ENCODE measurements around the gene ZNF614. TPM values are rescaled to one million over a fixed set of nuclear protein-coding genes. Genes with fewer than 3 reads are reported as not detected.
A peak's percentile ranks its signal among the peaks of the same experiment; 100 is the strongest.

ZNF614 gene
- total RNA-seq, 2 experiments from 2014 or later = 8.9 to 11.2 TPM

DNA sequence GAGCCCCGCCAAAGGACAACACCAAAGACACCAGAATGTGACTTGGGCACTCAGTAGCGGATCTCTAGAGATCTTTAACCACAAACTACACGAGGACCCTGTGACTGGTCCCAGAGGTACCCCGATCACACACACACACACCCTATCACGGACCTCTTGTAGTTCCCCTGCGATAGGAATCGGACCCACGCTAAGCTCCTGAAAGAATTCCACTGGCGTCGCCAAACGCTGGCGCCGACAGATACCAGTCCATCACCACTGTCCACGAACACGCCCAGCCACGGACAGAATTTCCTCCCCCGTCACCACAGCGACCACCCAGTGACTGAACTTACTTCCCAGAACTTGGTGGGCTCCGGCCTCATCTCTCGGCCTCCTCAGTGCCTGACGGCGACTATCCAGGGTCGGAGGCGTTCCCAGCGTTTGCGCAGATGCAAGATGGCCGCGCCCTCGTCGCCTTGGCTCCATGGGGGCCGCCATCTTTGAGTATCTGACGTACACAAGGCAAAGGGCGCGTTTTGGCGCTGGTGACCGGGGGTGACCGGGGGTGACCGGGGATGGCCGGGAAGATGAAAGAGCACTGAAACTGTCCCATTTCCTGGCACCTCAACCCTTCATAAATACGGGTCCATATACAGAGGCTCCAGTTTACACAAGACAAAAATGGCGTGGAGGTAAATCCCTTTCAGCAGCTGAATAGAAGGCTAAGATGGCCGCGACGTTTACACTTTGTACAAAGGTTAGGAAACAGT lies 20.2 kb downstream of the ZNF614 start, which contains the start of gene ZNF615:
Gene ZNF615 (minus strand): TSS at position 406 of the 752 bp plus-strand sequence. CDS start 4,500 bp downstream, outside the sequence.
- intact Hi-C loops (cut with micrococcal nuclease; ENCODE audit: unreplicated experiment) = no loop called here
- peak within 1 kb of the TSS; percentile 16; the same call in 1 of the 2 replicates for H3K4me2 ChIP-seq (ENCODE audit: low read length)
- peaks cover 12% of the 10 kb centered on the region for H3K36me3 ChIP-seq (ENCODE audit: insufficient read depth, low read length)
- no peak within 1 kb of the TSS for H2AFZ ChIP-seq (ENCODE audit: low read length)
- BruUV-seq (replicated peaks) = no TSS peak
- H3K79me2 ChIP-seq (ENCODE audit: insufficient read depth, low read depth, low read length) = no peaks in the 10 kb centered on the region
- no peak within 1 kb of the TSS for H3K4me3 ChIP-seq (ENCODE audit: low read depth, low read length, poor library complexity, severe bottlenecking)
- no peaks in the 10 kb centered on the region for H3K9me3 ChIP-seq (ENCODE audit: low read length)
- DNase-seq (ENCODE audit: low spot score) = no peak
- TF ChIP-seq EZH2phosphoT487 (IDR thresholded peaks at IDR 0.05; ENCODE audit: borderline replicate concordance, low read depth, low read length) = no peak
- TF ChIP-seq, protein P1, sequence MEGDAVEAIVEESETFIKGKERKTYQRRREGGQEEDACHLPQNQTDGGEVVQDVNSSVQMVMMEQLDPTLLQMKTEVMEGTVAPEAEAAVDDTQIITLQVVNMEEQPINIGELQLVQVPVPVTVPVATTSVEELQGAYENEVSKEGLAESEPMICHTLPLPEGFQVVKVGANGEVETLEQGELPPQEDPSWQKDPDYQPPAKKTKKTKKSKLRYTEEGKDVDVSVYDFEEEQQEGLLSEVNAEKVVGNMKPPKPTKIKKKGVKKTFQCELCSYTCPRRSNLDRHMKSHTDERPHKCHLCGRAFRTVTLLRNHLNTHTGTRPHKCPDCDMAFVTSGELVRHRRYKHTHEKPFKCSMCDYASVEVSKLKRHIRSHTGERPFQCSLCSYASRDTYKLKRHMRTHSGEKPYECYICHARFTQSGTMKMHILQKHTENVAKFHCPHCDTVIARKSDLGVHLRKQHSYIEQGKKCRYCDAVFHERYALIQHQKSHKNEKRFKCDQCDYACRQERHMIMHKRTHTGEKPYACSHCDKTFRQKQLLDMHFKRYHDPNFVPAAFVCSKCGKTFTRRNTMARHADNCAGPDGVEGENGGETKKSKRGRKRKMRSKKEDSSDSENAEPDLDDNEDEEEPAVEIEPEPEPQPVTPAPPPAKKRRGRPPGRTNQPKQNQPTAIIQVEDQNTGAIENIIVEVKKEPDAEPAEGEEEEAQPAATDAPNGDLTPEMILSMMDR (conservative IDR thresholded peaks at IDR 0.05; ENCODE audit: low read length) = no peak
- ChIA-PET POLR2A (no interaction called here), CTCF (ENCODE audit: unreplicated experiment) (no interaction called here)
- H3K9me2 ChIP-seq (ENCODE audit: insufficient read depth, low read length) = no peaks in the 10 kb centered on the region
- H3K27ac ChIP-seq (ENCODE audit: low read depth, low read length, poor library complexity, severe bottlenecking) = no peak within 1 kb of the TSS
- no peaks in the 10 kb centered on the region for H4K20me1 ChIP-seq (ENCODE audit: insufficient read depth, low read length)
- H3K4me1 ChIP-seq (ENCODE audit: insufficient read depth, low read length, poor library complexity, severe bottlenecking) = no peaks in the 10 kb centered on the region

DNA sequence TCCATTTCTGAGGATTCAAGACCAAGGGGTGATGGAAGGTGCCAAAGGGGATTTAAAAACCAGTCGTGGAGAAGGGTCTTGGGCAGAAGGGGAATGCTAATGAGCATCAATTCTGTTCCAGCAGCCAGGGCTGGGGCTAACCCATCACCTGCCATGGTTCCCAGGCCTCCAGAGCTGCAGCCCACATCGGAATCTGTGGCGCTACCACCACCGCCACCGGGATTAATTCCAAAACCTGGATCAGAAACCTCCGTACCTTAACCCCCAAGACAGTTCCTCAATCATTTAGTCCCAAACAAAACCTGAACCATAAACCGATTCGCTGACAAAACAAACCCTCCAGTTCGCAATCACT lies 20.8 kb downstream of the ZNF614 start:
- no peak for DNase-seq (ENCODE audit: low spot score)
- Histone ChIP-seq H3K27ac (ENCODE audit: low read depth, low read length, poor library complexity, severe bottlenecking) (no peak overlapping the region), H3K79me2 (ENCODE audit: insufficient read depth, low read depth, low read length) (no peaks in the 10 kb centered on the region), H4K20me1 (ENCODE audit: insufficient read depth, low read length) (no peaks in the 10 kb centered on the region), H3K4me1 (ENCODE audit: insufficient read depth, low read length, poor library complexity, severe bottlenecking) (no peaks in the 10 kb centered on the region), H2AFZ (ENCODE audit: low read length) (no peak overlapping the region), H3K4me3 (ENCODE audit: low read depth, low read length, poor library complexity, severe bottlenecking) (no peak overlapping the region), H3K36me3 (ENCODE audit: insufficient read depth, low read length) (peaks cover 6% of the 10 kb centered on the region), H3K4me2 (ENCODE audit: low read length) (no peak overlapping the region; the same call in 1 of the 2 replicates), H3K9me3 (ENCODE audit: low read length) (no peaks in the 10 kb centered on the region), H3K9me2 (ENCODE audit: insufficient read depth, low read length) (no peaks in the 10 kb centered on the region)
- no TSS peak for BruUV-seq (replicated peaks)
- CTCF ChIA-PET (ENCODE audit: unreplicated experiment) = no interaction called here
- POLR2A ChIA-PET = no interaction called here
- intact Hi-C loops (cut with micrococcal nuclease; ENCODE audit: unreplicated experiment) = no loop called here
- TF ChIP-seq EZH2phosphoT487 (IDR thresholded peaks at IDR 0.05; ENCODE audit: borderline replicate concordance, low read depth, low read length) = no peak
- TF ChIP-seq, protein P1 (conservative IDR thresholded peaks at IDR 0.05; ENCODE audit: low read length) = no peak

DNA sequence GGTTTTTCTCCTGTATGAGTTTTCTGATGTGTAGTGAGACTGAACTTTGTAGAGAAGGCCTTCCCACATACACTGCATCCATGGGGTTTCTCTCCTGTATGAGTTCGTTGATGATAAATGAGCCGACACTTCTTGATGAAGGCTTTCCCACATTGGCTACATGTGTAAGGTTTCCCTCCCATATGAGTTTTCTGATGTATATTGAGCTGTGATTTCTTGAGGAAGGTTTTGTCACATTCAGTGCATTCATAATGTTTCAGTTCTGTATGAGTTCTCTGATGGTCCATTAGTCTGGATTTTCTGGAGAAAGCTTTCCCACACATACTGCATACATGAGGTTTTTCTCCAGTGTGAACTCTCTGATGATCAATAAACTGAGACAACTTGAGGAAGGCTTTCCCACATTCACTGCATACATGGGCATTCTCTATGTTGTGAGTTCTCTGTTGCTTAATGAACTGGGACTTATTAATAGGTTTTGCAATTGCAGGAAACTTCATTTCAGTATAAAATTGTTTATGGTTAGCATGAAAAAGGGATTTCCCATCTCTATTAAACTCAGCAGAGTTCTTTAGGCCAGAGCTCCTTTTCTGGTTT lies 34.0 kb downstream of the ZNF614 start:
- no peak overlapping the region for H3K4me3 ChIP-seq (ENCODE audit: low read depth, low read length, poor library complexity, severe bottlenecking)
- BruUV-seq (replicated peaks) = no TSS peak

More for the DNA sequence above, 34.0 kb downstream of the ZNF614 start:
- Histone ChIP-seq H3K9me3 (ENCODE audit: low read length) (peaks cover 37% of the 10 kb centered on the region), H3K36me3 (ENCODE audit: insufficient read depth, low read length) (no peaks in the 10 kb centered on the region), H3K4me2 (ENCODE audit: low read length) (no peak overlapping the region), H3K4me1 (ENCODE audit: insufficient read depth, low read length, poor library complexity, severe bottlenecking) (no peaks in the 10 kb centered on the region), H3K79me2 (ENCODE audit: insufficient read depth, low read depth, low read length) (no peaks in the 10 kb centered on the region), H3K9me2 (ENCODE audit: insufficient read depth, low read length) (no peaks in the 10 kb centered on the region), H4K20me1 (ENCODE audit: insufficient read depth, low read length) (no peaks in the 10 kb centered on the region), H3K27ac (ENCODE audit: low read depth, low read length, poor library complexity, severe bottlenecking) (no peak overlapping the region), H2AFZ (ENCODE audit: low read length) (no peak overlapping the region)
- intact Hi-C loops (cut with micrococcal nuclease; ENCODE audit: unreplicated experiment) = no loop called here
- TF ChIP-seq, protein P1 (conservative IDR thresholded peaks at IDR 0.05; ENCODE audit: low read length) = no peak
- no peak for TF ChIP-seq EZH2phosphoT487 (IDR thresholded peaks at IDR 0.05; ENCODE audit: borderline replicate concordance, low read depth, low read length)
- no peak for DNase-seq (ENCODE audit: low spot score)
- ChIA-PET POLR2A (no interaction called here), CTCF (ENCODE audit: unreplicated experiment) (no interaction called here)
